ENCODE results near the gene PSMA3. TPM values are rescaled to one million over a fixed set of nuclear protein-coding genes. Genes with fewer than 3 reads are reported as not detected.

Gene PSMA3
- total and polyA plus RNA-seq, 2 of the 8 experiments (the other 6 are each of a cell fraction or from before 2014, with no cell fraction given), result 285 to 507 TPM

- DNase-seq (ENCODE audit: low read depth in 1 of 2, low spot score in 2 of 2) (no peak), FAIRE-seq (no peak)
- no peak overlapping the region for H4K5ac ChIP-seq (ENCODE audit: insufficient read length, low read depth, low read length)
- H2AFZ ChIP-seq (ENCODE audit: low read length), result no peak overlapping the region
- ChIA-PET POLR2A (ENCODE audit: partially characterized antibody) (interaction anchor here (1.2 kb wide), 1 partner anchor 15 kb away, joined by 4 read pairs; the partner anchor contains the start of gene ARID4A), CTCF (ENCODE audit: partially characterized antibody) (interaction anchor here (0.6 kb wide), 1 partner anchor 44 kb away, joined by 3 read pairs; no protein-coding TSS in a partner anchor)
- no peak overlapping the region for H3K4me2 ChIP-seq (ENCODE audit: insufficient read depth in 1 of 2, low read depth in 2 of 2, low read length in 2 of 2)
- H3K27me3 ChIP-seq (replicated peaks in 1 of 4; ENCODE audit: control insufficient read depth in 3 of 4, extremely low read depth in 1 of 4, insufficient read depth in 3 of 4, low read length in 3 of 4), result no peaks in the 10 kb centered on the region
- no peak overlapping the region for H2BK120ac ChIP-seq (replicated peaks; ENCODE audit: low read depth, low read length)
- no peak overlapping the region for H4K8ac ChIP-seq (ENCODE audit: extremely low read depth, insufficient read depth, low read length)
- no peaks in the 10 kb centered on the region for H3K4me1 ChIP-seq (replicated peaks in 1 of 4; ENCODE audit: control insufficient read depth in 3 of 4, insufficient read depth in 4 of 4, low read length in 3 of 4)
- H2AK5ac ChIP-seq (ENCODE audit: low read depth, low read length), result no peak overlapping the region
- H3K4ac ChIP-seq (replicated peaks; ENCODE audit: insufficient read length, low read depth, low read length), result no peak overlapping the region
- no peaks in the 10 kb centered on the region for H3K23me2 ChIP-seq (ENCODE audit: low read depth, low read length)
- no peak overlapping the region for H3K14ac ChIP-seq (ENCODE audit: insufficient read length)
- H3K9ac ChIP-seq (replicated peaks in 1 of 4; ENCODE audit: extremely low read depth in 1 of 4, low read depth in 3 of 4, low read length in 3 of 4), result no peak overlapping the region
- no peak overlapping the region for H2BK15ac ChIP-seq (ENCODE audit: low read length)
- peaks cover 3 to 6% of the 10 kb centered on the region in 2 experiments for H4K20me1 ChIP-seq (replicated peaks in 1 of 2; ENCODE audit: control insufficient read depth in 1 of 2, insufficient read depth in 2 of 2, low read length in 2 of 2)
- peaks cover 6 to 60% (median 19%) of the 10 kb centered on the region in 4 experiments; a peak in 6 of 8 replicates for H3K36me3 ChIP-seq (ENCODE audit: control insufficient read depth in 2 of 4, insufficient read depth in 4 of 4, low read length in 3 of 4)
- no peak overlapping the region for H2BK12ac ChIP-seq (ENCODE audit: low read depth, low read length)
- H3K9me3 ChIP-seq (ENCODE audit: insufficient read depth in 2 of 2, low read depth in 1 of 2, low read length in 1 of 2), result no peaks in the 10 kb centered on the region
- H3K79me1 ChIP-seq (ENCODE audit: low read depth, low read length), result no peaks in the 10 kb centered on the region
- no peak overlapping the region for H3K4me3 ChIP-seq (ENCODE audit: extremely low read depth in 1 of 4, insufficient read depth in 2 of 4, low read depth in 3 of 4, low read length in 4 of 4)
- peaks cover 0 to 81% of the 10 kb centered on the region in 2 experiments; a peak in 2 of 4 replicates for H3K79me2 ChIP-seq (ENCODE audit: control insufficient read depth in 1 of 2, insufficient read depth in 2 of 2, low read length in 2 of 2)
- H3K23ac ChIP-seq (ENCODE audit: insufficient read length), result no peak overlapping the region
- H2BK5ac ChIP-seq (ENCODE audit: low read depth, low read length), result no peak overlapping the region
- H2BK20ac ChIP-seq (ENCODE audit: low read length), result no peak overlapping the region
- no peak overlapping the region for H3K27ac ChIP-seq (ENCODE audit: low read depth, low read length)
- H4K91ac ChIP-seq (replicated peaks; ENCODE audit: insufficient read length, low read length), result no peak overlapping the region
- no peak overlapping the region for H3K56ac ChIP-seq (replicated peaks; ENCODE audit: insufficient read length, low read depth, low read length)
- H3K18ac ChIP-seq (ENCODE audit: extremely low read depth, low read length), result no peak overlapping the region
- TF ChIP-seq MAFK (IDR thresholded peaks at IDR 0.05; ENCODE audit: low read depth, low read length), result no peak
- no peak for TF ChIP-seq CTCF (IDR thresholded peaks at IDR 0.05; ENCODE audit: control extremely low read depth in 1 of 3, insufficient read depth in 1 of 3, low read depth in 1 of 3, low read length in 3 of 3)
- no peak for TF ChIP-seq BACH1 (IDR thresholded peaks at IDR 0.05; ENCODE audit: low read length)
- no peak for TF ChIP-seq FOSL1 (IDR thresholded peaks at IDR 0.05; ENCODE audit: insufficient read depth, low read depth, low read length)
- TF ChIP-seq RXRA (IDR thresholded peaks at IDR 0.05; ENCODE audit: insufficient read depth, low read depth, low read length), result no peak
- no peak for TF ChIP-seq BRCA1 (IDR thresholded peaks at IDR 0.05; ENCODE audit: low read depth, low read length)
- no peak for TF ChIP-seq SIX5 (IDR thresholded peaks at IDR 0.05; ENCODE audit: low read depth, low read length)
Observed at GRCh38 chr14:58283730-58284129, 39.1 kb downstream of the PSMA3 start.
